GM18507 (cell line): ENCODE measurements around the gene MACF1.
"Not testable (repeated sequence)": the region's sequence is repeated elsewhere in the genome, so short reads cannot be mapped to it uniquely, and the experiment has no call there.

Source experiments
- DNase-seq: peaks from one replicate; pipeline ENCODE4 v3.0.0; 2011; ENCODE audit warnings: low read depth; ENCODE audit not compliant: insufficient read length; ENCODE audit errors: extremely low spot score
- FAIRE-seq: peaks from 2 replicates; lab custom pipeline; 2011; peaks lifted over from hg19 to GRCh38; lab: Jason Lieb, UNC

The MACF1 gene

DNA sequence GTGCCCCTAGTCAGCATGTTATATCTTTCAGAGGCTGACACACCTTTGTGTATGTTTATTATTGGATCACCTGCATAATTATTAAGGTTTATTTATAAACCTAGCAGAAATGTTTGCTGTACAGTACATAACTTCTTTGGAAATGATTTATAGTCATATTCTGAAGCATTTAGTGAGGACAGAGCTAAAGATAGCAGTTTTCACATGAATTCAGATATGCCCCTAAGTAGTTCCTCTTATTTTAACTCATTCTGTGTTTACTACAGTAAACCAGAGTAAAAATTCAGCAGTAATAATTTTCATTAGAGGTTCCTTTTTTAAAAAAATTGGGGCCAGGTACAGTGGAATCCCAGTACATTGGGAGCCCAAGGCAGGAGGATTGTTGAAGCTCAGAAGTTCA is 265.5 kb downstream of the MACF1 start:
- FAIRE-seq (no peak), DNase-seq (no peak)

DNA sequence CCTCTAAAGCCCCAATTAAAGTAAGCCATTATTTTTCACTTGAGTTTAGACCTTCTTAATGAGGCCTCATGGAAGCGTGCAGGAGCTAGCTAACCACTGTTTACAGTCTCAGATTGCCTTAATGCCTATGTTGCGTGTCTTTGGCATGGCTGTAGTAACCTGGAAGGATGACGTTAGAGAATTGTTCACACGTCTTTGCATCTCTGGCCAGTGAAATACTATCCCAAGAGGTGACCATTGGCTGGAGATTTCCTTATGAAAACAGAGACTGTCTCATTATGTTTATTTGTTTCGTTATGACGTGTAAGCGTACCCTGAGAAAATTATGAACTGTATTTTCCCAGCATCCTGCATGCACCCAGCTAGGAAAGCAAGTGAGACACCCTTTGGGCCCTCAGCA is 268.3 kb downstream of the MACF1 start:
- FAIRE-seq (no peak), DNase-seq (no peak)

DNA sequence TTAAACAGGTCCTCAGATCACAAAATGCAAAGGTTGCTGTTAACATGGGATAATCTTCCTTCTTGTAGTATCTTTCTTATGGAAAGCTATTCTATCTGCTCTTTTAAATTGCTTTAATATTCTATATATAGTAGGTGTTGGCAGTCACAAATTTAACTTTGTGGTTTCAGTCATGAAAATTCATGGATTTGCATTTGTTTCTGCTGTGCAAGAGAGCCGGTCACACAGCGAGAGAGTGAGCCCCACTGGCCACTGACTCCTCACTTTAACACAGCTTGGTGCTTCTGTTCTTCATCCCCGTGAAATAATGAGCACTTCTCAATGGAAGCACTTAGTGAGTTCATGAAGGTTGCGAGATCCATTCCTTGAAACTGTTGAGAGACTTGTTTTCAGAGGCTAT is 268.8 kb downstream of the MACF1 start:
- DNase-seq (no peak), FAIRE-seq (no peak)

DNA sequence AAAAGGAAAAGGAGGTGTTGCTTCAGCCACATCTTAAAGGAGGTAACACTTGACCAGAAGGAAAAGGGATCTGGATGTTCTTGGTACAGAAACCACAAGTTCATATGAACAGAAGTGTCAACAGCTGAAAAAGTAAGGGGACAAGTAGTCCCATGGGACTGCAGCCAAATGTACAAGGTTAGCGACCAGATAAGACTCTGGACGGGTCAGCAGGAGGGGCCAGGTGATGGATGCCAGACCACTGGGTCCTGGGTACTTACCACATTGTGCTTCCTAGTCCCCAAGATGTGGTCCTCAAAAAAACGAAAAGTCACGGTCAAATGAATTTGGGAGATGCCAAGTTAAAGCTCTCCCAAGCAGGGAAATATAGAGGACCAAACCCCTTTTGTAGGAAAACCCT is 270.3 kb downstream of the MACF1 start:
- FAIRE-seq (no peak), DNase-seq (no peak)

- not testable (repeated sequence) for FAIRE-seq, DNase-seq
Observed at GRCh38 chr1:39475551-39475950, 271.1 kb downstream of the MACF1 start.

DNA sequence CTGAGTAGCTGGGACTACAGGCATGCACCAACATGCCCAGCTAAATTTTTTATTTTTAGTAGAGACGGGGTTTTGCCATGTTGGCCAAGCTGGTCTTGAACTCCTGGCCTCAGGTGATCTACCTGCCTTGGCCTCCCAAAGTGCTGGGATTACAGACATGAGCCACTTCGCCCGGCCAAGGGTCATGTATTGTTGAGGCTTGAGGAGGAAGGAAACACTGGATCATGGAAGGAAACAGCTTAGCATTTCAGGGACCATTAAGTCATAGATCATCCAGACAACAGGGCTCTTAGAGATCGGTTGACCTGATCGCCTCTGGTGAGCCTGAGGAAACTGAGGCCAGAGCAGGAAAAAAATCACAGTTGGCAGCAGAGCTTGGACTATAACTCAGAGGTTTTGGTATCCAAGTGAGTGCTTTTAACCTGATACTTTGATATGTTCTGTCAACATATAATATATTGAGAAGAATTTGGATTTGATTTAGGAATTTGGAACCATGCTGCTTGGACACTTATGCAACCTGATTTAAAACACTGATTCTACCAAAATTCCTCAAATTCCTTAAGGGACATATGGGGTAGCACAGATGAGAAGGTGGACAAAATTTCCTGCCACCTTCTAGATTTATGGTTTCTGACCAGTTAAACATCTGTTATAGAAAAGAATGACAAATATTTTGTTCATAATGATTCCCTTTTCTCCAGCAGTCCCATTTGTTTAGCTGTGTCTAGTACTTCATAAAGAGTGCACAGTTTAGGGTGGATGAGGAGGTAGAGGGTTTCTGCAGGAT is 273.8 kb downstream of the MACF1 start:
- FAIRE-seq (no peak), DNase-seq (no peak)

- FAIRE-seq (no peak), DNase-seq (no peak)
Observed at GRCh38 chr1:39481289-39481688, 276.8 kb downstream of the MACF1 start.

- DNase-seq = no peak
- no peak for FAIRE-seq
Observed at GRCh38 chr1:39483276-39483675, 278.8 kb downstream of the MACF1 start.

DNA sequence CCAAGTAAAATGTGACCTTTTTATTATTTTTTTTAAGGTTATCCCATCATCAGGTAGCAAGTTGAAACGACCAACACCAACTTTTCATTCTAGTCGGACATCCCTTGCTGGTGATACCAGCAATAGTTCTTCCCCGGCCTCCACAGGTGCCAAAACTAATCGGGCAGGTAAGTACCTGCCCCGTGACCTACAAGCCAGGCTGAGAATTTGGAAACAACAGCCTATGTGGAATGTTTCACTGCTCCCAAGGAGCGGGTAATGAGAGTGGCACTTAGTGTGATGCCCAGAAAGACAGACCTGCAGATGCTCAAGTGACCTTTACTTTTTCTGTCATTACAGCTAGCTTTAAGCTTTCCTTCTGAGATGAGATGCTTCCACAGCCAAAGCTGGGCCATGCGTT is 280.1 kb downstream of the MACF1 start:
- FAIRE-seq (no peak), DNase-seq (no peak)

DNA sequence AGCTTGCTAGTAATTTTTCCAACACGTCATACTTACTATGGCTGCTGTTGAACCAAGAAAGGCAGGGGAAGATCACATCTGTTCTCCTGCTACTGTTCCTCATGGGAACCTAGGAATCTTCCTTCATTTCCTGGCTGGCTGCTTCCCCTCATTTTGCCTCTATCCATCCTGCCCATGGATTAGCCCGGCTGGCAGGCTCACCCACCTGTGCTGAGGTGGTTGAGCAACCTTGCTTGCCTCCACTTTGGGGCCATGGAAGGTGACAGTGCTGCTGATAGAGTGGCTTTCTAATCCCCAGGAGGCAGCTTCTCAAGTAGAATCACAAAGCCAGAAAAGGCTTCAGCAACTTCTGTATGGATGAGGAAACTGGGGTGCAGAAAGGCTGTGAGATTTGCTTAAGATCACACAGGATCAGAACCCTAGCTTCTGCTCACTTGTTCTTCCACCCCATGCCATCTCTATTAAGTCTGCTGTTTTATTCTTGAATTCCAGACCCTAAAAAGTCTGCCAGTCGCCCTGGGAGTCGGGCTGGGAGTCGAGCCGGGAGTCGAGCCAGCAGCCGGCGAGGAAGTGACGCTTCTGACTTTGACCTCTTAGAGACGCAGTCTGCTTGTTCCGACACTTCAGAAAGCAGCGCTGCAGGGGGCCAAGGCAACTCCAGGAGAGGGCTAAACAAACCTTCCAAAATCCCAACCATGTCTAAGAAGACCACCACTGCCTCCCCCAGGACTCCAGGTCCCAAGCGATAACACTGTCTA is 280.7 kb downstream of the MACF1 start:
- DNase-seq (no peak), FAIRE-seq (no peak)

GRCh38 chr1:39488012-39488545 is 283.6 kb downstream of the MACF1 start:
- DNase-seq = no peak
- no peak for FAIRE-seq

DNA sequence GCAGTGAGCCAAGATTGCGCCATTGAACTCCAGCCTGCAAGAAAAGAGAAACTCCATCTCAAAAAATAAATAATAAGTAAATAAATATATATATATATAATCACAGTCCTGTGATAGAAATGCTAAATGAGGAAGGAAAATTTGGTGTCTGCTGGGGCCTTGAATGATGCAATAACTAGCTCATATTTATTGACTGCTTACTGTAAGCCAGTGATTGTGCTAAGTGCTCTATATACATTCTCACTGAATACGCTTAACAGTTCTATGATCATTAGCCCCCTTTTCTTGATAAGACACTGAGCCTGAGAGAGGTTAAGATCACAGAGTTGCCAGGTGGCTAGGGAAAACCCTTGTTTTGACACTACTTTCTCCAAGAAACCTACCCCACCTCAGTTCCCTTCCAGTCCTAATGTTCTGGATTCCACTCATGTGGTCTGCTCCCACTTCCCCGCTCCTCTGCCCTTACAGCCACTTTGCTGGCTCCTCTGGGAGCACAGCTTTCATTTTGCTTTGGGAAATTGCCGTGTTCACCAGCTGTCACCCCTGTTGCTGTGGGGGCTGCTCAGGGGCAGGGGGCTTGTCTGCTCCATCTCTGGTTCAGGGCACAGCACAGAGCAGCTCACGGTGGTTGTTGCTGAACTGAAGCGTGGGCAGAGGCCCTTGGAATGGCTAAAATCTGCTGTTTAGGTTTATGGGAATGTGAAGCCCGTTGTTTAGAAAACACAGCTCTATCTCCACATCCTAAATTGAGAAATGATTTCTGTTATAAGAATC is 284.5 kb downstream of the MACF1 start:
- DNase-seq = no peak
- FAIRE-seq = no peak

DNA sequence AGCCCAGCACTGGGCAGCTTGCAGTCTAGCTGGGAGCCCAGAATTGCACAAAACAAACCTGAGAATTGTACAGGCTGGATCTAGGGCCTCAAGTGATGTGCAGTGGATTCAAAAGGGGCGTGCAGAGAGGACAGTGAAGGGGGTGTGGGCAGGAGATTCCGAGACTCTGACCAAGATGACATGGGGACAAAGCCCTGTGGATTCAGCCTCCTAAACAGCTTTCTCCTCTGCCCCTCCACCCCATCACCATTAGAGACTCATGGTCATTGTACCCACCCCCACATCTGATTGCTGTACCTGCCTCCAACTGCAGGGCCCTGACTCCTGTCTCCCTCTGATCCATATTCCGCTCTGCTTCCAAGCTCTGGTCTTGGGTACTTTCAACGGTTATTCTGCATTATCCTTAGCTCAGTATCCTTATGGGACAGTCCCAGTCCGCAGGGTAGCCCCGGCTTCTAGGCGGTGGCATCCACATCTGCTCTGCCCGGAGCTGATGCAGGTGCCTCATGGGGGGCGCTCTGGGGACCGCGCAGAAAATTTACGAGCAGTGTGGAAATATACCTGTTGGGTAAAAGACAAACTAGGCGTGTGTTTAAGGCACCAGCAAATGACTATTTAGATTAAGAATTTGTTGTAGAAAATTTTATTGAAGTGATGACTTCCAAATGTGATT is 285.2 kb downstream of the MACF1 start:
- FAIRE-seq (no peak), DNase-seq (no peak)

GRCh38 chr1:39490596-39491145 is 286.2 kb downstream of the MACF1 start:
- no peak for DNase-seq
- FAIRE-seq = no peak

GRCh38 chr1:39491146-39491921 is 286.8 kb downstream of the MACF1 start, which contains the start of gene BMP8A:
TSS of gene BMP8A (plus strand) at chr1:39491636. CDS start at chr1:39491992, 356 bp downstream.
- DNase-seq (peak; percentile 80), FAIRE-seq (no peak)

DNA sequence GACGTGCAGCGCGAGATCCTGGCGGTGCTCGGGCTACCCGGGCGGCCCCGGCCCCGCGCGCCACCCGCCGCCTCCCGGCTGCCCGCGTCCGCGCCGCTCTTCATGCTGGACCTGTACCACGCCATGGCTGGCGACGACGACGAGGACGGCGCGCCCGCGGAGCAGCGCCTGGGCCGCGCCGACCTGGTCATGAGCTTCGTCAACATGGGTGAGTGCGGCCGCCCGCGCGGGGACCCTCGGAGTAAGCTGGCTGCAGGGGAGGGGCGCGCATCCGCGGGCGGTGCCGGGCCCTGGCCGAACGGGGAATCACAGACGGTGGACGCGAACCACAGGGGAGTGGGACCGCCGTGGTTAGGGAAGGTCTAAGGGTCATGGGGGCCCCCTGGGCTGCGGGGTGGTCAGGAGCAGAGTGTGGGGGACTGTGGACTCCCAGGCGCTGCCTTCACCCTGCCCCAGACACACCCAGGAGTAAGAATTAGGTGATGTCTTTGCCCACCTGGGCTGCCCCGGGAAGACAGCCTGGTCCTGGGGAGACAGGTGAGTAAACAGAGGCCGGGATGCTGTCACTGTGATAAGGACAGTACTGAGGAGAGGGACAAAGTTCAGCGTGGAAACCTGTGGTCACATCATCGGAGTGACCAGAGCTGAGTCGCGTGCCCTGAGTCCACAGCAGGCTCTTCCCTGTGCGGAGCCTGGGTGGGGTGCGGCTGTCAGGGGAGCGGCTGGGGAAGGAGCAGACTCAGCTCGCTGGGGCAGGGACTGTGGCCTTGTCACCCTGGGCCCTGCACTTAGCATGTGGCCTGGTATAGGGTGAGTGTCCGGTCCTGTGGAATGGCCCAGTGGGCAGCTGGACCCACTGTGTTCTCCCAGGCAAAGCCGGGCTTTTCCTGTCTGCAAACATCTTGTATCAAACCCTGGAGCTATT is 287.9 kb downstream of the MACF1 start:
- DNase-seq, FAIRE-seq: not testable (repeated sequence)

GRCh38 chr1:39493043-39493810 is 288.7 kb downstream of the MACF1 start:
- peak; percentile 68 for FAIRE-seq
- DNase-seq = not testable (repeated sequence)
